ENCODE measurements around the gene SUCLG1.

- TF ChIP-seq, protein P1, sequence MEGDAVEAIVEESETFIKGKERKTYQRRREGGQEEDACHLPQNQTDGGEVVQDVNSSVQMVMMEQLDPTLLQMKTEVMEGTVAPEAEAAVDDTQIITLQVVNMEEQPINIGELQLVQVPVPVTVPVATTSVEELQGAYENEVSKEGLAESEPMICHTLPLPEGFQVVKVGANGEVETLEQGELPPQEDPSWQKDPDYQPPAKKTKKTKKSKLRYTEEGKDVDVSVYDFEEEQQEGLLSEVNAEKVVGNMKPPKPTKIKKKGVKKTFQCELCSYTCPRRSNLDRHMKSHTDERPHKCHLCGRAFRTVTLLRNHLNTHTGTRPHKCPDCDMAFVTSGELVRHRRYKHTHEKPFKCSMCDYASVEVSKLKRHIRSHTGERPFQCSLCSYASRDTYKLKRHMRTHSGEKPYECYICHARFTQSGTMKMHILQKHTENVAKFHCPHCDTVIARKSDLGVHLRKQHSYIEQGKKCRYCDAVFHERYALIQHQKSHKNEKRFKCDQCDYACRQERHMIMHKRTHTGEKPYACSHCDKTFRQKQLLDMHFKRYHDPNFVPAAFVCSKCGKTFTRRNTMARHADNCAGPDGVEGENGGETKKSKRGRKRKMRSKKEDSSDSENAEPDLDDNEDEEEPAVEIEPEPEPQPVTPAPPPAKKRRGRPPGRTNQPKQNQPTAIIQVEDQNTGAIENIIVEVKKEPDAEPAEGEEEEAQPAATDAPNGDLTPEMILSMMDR (IDR thresholded peaks at IDR 0.05) = no peak
- TF ChIP-seq ZC3H11A (IDR thresholded peaks at IDR 0.05) (no peak), MAX (IDR thresholded peaks at IDR 0.05) (no peak), GATA3 (IDR thresholded peaks at IDR 0.05; ENCODE audit: borderline replicate concordance) (no peak), PBX3 (IDR thresholded peaks at IDR 0.05) (no peak)
- TF ChIP-seq, protein P2, sequence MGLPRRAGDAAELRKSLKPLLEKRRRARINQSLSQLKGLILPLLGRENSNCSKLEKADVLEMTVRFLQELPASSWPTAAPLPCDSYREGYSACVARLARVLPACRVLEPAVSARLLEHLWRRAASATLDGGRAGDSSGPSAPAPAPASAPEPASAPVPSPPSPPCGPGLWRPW (IDR thresholded peaks at IDR 0.05) = no peak
- TF ChIP-seq, protein P3, sequence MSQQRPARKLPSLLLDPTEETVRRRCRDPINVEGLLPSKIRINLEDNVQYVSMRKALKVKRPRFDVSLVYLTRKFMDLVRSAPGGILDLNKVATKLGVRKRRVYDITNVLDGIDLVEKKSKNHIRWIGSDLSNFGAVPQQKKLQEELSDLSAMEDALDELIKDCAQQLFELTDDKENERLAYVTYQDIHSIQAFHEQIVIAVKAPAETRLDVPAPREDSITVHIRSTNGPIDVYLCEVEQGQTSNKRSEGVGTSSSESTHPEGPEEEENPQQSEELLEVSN (IDR thresholded peaks at IDR 0.05; ENCODE audit: borderline replicate concordance, low read depth) = no peak
Measured at GRCh38 chr2:84458551-84459017, 496 bp downstream of the SUCLG1 start.
